ENCODE measurements around the gene NCR1. TPM values are rescaled to one million over a fixed set of nuclear protein-coding genes. Genes with fewer than 3 reads are reported as not detected.
"Not testable (repeated sequence)": the region's sequence is repeated elsewhere in the genome, so short reads cannot be mapped to it uniquely, and the experiment has no call there.

Gene NCR1
- total RNA-seq: not detected

- no peak for TF ChIP-seq CTCF (IDR thresholded peaks at IDR 0.05)
- TF ChIP-seq POLR2A (IDR thresholded peaks at IDR 0.05): no peak
- Histone ChIP-seq H3K4me3 (replicated peaks in 1 of 3) (no peak within 1 kb of the TSS), H3K27ac (no peak within 1 kb of the TSS), H3K36me3 (no peaks in the 10 kb centered on the region), H3K4me1 (no peaks in the 10 kb centered on the region), H3K9me3 (no peaks in the 10 kb centered on the region), H3K27me3 (no peaks in the 10 kb centered on the region)
- 50 to 55% methylated on average over 21 to 22 of the region's 22 CpGs for WGBS, 2 donors
- intact Hi-C loops (cut with DNase I): no loop called here
- no peak for DNase-seq
Measured at GRCh38 chr19:54905803-54906511, at the start of gene NCR1. Gene NCR1, plus strand, starts transcription at chr19:54906148. Its CDS starts 40 bp downstream, at chr19:54906188.

DNA sequence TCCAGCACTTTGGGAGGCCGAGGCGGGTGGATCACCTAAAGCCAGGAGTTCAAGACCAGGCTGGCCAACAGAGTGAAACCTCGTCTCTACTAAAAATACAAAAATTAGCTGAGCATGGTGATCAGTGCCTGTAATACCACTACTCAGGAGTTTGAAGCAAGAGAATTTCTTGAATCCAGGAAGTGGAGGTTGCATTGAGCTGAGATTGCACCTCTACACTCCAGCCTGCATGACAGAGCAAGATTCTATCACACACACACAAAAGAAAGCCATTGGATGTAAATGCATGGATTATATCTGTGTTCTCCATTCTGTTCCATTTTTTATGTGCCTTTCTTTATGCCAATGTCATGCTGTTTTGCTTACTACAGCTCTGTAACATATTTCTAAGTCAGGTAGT lies 47.5 kb upstream of the NCR1 start:
- H3K4me3 ChIP-seq (replicated peaks in 1 of 3); H3K36me3 ChIP-seq; H3K9me3 ChIP-seq; H3K27me3 ChIP-seq; H3K27ac ChIP-seq; DNase-seq; H3K4me1 ChIP-seq; intact Hi-C loops (cut with DNase I): not testable (repeated sequence)
- 76 to 93% methylated on average over 3 of the region's 3 CpGs for WGBS, 2 donors

GRCh38 chr19:54859421-54859820 lies 46.5 kb upstream of the NCR1 start:
- H3K4me1 ChIP-seq; H3K9me3 ChIP-seq; H3K27ac ChIP-seq; H3K4me3 ChIP-seq (replicated peaks in 1 of 3); H3K27me3 ChIP-seq; intact Hi-C loops (cut with DNase I); H3K36me3 ChIP-seq; DNase-seq: not testable (repeated sequence)
- WGBS, 2 donors: 70 to 76% methylated on average over 7 of the region's 7 CpGs

DNA sequence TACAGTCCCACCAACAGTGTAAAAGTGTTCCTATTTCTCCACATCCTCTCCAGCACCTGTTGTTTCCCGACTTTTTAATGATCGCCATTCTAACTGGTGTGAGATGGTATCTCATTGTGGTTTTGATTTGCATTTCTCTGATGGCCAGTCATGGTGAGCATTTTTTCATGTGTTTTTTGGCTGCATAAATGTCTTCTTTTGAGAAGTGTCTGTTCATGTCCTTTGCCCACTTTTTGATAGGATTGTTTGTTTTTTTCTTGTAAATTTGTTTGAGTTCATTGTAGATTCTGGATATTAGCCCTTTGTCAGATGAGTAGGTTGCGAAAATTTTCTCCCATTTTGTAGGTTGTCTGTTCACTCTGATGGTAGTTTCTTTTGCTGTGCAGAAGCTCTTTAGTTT lies 42.5 kb upstream of the NCR1 start:
- H3K36me3 ChIP-seq; H3K4me3 ChIP-seq (replicated peaks in 1 of 3); DNase-seq; H3K9me3 ChIP-seq; H3K27ac ChIP-seq; H3K4me1 ChIP-seq; H3K27me3 ChIP-seq; intact Hi-C loops (cut with DNase I): not testable (repeated sequence)
- 89 to 95% methylated on average over 2 of the region's 3 CpGs for WGBS, 2 donors

DNA sequence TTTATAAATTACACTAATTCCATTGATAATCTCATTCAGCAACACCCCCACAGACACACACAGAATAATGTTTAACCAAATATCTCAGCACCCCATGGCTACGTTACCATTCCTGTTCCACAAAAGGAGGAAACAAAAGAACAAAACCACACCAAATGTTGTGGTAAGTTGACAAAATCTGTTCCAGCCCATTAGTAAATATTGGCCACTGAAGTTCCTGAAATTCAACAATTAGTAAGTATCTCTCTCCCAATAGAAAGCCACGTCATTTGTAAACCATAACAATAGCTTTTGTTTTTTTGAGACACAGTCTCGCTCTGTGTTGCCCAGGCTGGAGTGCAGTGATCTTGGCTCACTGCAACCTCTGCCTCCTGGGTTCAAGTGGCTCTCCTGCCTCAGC lies 34.3 kb upstream of the NCR1 start:
- Histone ChIP-seq H3K9me3 (no peaks in the 10 kb centered on the region), H3K27me3 (no peaks in the 10 kb centered on the region), H3K36me3 (no peaks in the 10 kb centered on the region), H3K4me1 (no peaks in the 10 kb centered on the region), H3K27ac (no peak overlapping the region), H3K4me3 (replicated peaks in 1 of 3) (no peak overlapping the region)
- 40 to 67% methylated on average over 3 of the region's 3 CpGs for WGBS, 2 donors
- no peak for DNase-seq
- no peak for TF ChIP-seq CTCF (IDR thresholded peaks at IDR 0.05)
- no peak for TF ChIP-seq POLR2A (IDR thresholded peaks at IDR 0.05)
- intact Hi-C loops (cut with DNase I): no loop called here

DNA sequence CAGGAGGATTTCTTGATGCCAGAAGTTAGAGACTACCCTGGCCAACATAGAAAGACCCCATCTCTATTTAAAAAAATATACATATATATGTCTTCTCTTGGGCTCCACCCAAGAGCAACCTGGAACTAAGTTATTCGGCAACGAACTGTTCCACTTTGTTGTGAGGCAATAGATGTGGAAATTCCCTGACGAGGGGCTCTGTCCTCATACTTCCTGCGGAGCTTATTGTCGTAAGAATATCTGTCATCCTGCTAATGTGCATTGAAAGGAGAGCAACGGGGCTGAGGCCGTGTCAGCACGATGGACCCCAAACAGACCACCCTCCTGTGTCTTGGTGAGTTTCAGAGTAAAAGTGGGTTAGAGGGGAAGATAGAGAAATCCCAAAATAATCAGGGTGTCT lies 32.0 kb upstream of the NCR1 start, which contains the start of gene FCAR:
FCAR (plus strand) TSS at position 246 of the 400 bp plus-strand sequence; CDS start at position 301, 55 bp downstream.
- H3K27ac ChIP-seq: no peak within 1 kb of the TSS
- H3K4me1 ChIP-seq: no peaks in the 10 kb centered on the region
- intact Hi-C loops (cut with DNase I): no loop called here
- no peaks in the 10 kb centered on the region for H3K27me3 ChIP-seq
- H3K9me3 ChIP-seq: no peaks in the 10 kb centered on the region
- DNase-seq: no peak
- TF ChIP-seq CTCF (IDR thresholded peaks at IDR 0.05) (no peak), POLR2A (IDR thresholded peaks at IDR 0.05) (no peak)
- H3K36me3 ChIP-seq: no peaks in the 10 kb centered on the region
- WGBS, 2 donors: 74 to 81% methylated on average over 8 of the region's 8 CpGs
- no peak within 1 kb of the TSS for H3K4me3 ChIP-seq (replicated peaks in 1 of 3)
